ENCODE data around the gene MAFB.

GRCh38 chr20:40643891-40644290 lies 45.1 kb downstream of the MAFB start:
- TF ChIP-seq CTCF (IDR thresholded peaks at IDR 0.05; ENCODE audit: low read depth, low read length, missing input control) (no peak), TAF1 (conservative IDR thresholded peaks at IDR 0.05) (no peak), JUND (IDR thresholded peaks at IDR 0.05) (no peak), MAX (IDR thresholded peaks at IDR 0.05) (no peak), RAD21 (IDR thresholded peaks at IDR 0.05) (no peak), ATF3 (IDR thresholded peaks at IDR 0.05) (no peak), YY1 (IDR thresholded peaks at IDR 0.05) (no peak), EGR1 (IDR thresholded peaks at IDR 0.05; ENCODE audit: low read depth in 2 of 2) (no peak), REST (IDR thresholded peaks at IDR 0.05) (no peak), SP1 (IDR thresholded peaks at IDR 0.05) (no peak), FOXA1 (IDR thresholded peaks at IDR 0.05) (no peak), GABPA (IDR thresholded peaks at IDR 0.05 in 1 of 2, conservative IDR thresholded peaks at IDR 0.05 in 1 of 2) (no peak), ZBTB33 (IDR thresholded peaks at IDR 0.05) (no peak), RXRA (IDR thresholded peaks at IDR 0.05) (no peak)

Data from liver (tissue), 3 donors.